CD8-positive, alpha-beta memory T cell (primary cell): Measurements from ENCODE around the gene NRAP. TPM values are rescaled to one million over a fixed set of nuclear protein-coding genes. Genes with fewer than 3 reads are reported as not detected.
"Not testable (repeated sequence)": the region's sequence is repeated elsewhere in the genome, so short reads cannot be mapped to it uniquely, and the experiment has no call there.

Experiments used
- CTCF ChIA-PET: fragments of 350-600 bp; sonication (Branson Sonifier 250); formaldehyde crosslinking; loops from one replicate; lab custom pipeline; 2021; ENCODE audit warnings: antibody characterized with exemption; lab: Charles Lee
- POLR2A ChIA-PET: fragments of 350-600 bp; sonication (Branson Sonifier 250); formaldehyde crosslinking; loops from one replicate; lab custom pipeline; 2021; ENCODE audit warnings: antibody characterized with exemption; lab: Charles Lee
- DNase-seq, 5 donors: peaks; one replicate each; pipeline versions ENCODE4 v3.0.0 to v3.0.0-alpha.2; 2020 to 2022; ENCODE audit warnings: mixed read lengths in 1 of 5
- H3K27ac ChIP-seq: one replicate; pipeline ENCODE4 v1.7.0; 2013; ENCODE audit warnings: low read depth, mild to moderate bottlenecking, low read length, moderate library complexity
- H3K27me3 ChIP-seq: 2 replicates; pipeline ENCODE4 v1.7.0; 2013; ENCODE audit warnings: low read length, mild to moderate bottlenecking; ENCODE audit not compliant: insufficient read depth, poor library complexity, severe bottlenecking
- H3K36me3 ChIP-seq: 2 replicates; pipeline ENCODE4 v1.7.0; 2013; ENCODE audit warnings: mild to moderate bottlenecking, low read length, moderate library complexity; ENCODE audit not compliant: insufficient read depth
- H3K4me1 ChIP-seq: 2 replicates; pipeline ENCODE4 v1.7.0; 2013; ENCODE audit warnings: mild to moderate bottlenecking, low read length, moderate library complexity; ENCODE audit not compliant: insufficient read depth
- H3K4me3 ChIP-seq: 2 replicates; pipeline ENCODE4 v1.7.0; 2013; ENCODE audit warnings: mild to moderate bottlenecking, low read length
- H3K9me3 ChIP-seq: 2 replicates; pipeline ENCODE4 v1.7.0; 2013; ENCODE audit warnings: mild to moderate bottlenecking, low read length
- H3K27ac Mint-ChIP-seq, 8 donors: one replicate each; pipeline ENCODE4 v1.8.0; 2020 to 2021; ENCODE audit warnings: mixed read lengths in 8 of 8, mild to moderate bottlenecking in 6 of 8, inconsistent platforms in 3 of 8, moderate library complexity in 3 of 8
- H3K27me3 Mint-ChIP-seq, 2 donors: one replicate each; pipeline ENCODE4 v1.8.0; 2020 to 2021; ENCODE audit warnings: mixed read lengths in 2 of 2, mild to moderate bottlenecking in 1 of 2, moderate library complexity in 1 of 2
- H3K36me3 Mint-ChIP-seq, 3 donors: one replicate each; pipeline ENCODE4 v1.8.0; 2020 to 2021; ENCODE audit warnings: mixed read lengths in 3 of 3, inconsistent platforms in 1 of 3, mild to moderate bottlenecking in 1 of 3
- H3K4me1 Mint-ChIP-seq, 3 donors: one replicate each; pipeline ENCODE4 v1.8.0; 2020 to 2021; ENCODE audit warnings: mixed read lengths in 3 of 3, inconsistent platforms in 1 of 3, mild to moderate bottlenecking in 1 of 3
- H3K4me3 Mint-ChIP-seq, 7 donors: one replicate each; pipeline ENCODE4 v1.8.0; 2020 to 2021; ENCODE audit warnings: mixed read lengths in 7 of 7, mild to moderate bottlenecking in 6 of 7, moderate library complexity in 4 of 7, inconsistent platforms in 2 of 7
- H3K9me3 Mint-ChIP-seq, 5 donors: one replicate each; pipeline ENCODE4 v1.8.0; 2020 to 2022; ENCODE audit warnings: mixed read lengths in 5 of 5, mild to moderate bottlenecking in 3 of 5, moderate library complexity in 2 of 5, inconsistent platforms in 1 of 5
- polyA plus RNA-seq: library from polyadenylated mRNA; unstranded; fragments of 300-500 nt; fragmentation: Illumina TruSeq; gene quantifications from one replicate; pipeline ENCODE4 v1.2.3, GENCODE V29; 2021
- total RNA-seq, 2 experiments: library from RNA; stranded (reverse); gene quantifications; one replicate each; pipeline ENCODE4 v1.2.3, GENCODE V29; 2021

NRAP gene
- total and polyA plus RNA-seq, 3 experiments from 2014 or later = not detected

DNA sequence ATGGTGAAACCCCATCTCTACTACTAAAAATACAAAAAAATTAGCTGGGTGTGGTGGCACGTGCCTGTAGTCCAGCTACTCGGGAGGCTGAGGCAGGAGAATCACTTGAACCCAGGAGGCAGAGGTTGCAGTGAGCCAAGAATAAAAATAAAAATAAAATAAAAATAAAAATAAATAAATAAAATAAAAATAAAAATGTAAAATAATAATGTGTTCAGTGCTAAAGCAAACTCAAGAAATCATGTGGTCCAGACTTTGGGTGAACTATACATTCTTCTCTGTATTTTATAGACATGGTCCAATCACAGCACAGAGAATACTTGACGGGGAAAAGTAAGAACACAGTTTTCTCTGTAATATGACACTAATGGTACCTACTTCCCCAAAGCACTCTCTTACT lies 11.4 kb downstream of the NRAP start:
- CTCF ChIA-PET, H3K9me3 Mint-ChIP-seq, H3K27me3 ChIP-seq, H3K27ac Mint-ChIP-seq, H3K4me3 ChIP-seq, H3K4me1 ChIP-seq, H3K36me3 Mint-ChIP-seq, POLR2A ChIA-PET, H3K4me1 Mint-ChIP-seq, H3K36me3 ChIP-seq, H3K27ac ChIP-seq, H3K9me3 ChIP-seq, DNase-seq, H3K4me3 Mint-ChIP-seq: not testable (repeated sequence)
- peaks cover 13 to 50% of the 10 kb centered on the region in 2 donors for H3K27me3 Mint-ChIP-seq

DNA sequence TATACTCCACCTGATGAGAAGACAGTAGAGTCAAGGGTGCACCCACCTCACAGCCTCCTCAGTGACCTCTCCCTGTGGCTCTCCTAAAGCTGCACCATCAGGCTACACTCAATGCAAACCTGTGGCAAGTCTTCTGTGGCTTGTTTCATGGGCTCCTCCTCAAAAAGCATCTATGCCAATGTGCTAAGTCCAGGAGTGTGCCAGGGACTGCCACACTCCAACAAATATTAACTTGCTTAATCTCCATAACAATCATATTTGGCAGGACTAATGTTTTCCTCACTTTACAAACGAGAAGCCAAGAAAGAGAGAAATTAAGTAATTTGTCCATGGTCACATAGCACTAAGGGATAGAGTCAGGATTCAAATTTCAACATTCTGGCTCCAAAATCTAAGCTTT lies 11.9 kb downstream of the NRAP start:
- Histone ChIP-seq H3K27me3 (no peaks in the 10 kb centered on the region), H3K36me3 (no peaks in the 10 kb centered on the region), H3K4me1 (no peaks in the 10 kb centered on the region), H3K4me3 (no peak overlapping the region), H3K27ac (no peak overlapping the region), H3K9me3 (no peaks in the 10 kb centered on the region)
- peak overlapping the region in 1 of 8 donors; percentile 24 for H3K27ac Mint-ChIP-seq
- ChIA-PET POLR2A (no interaction called here), CTCF (no interaction called here)
- DNase-seq = no peak
- H3K9me3 Mint-ChIP-seq = no peaks in the 10 kb centered on the region
- H3K4me3 Mint-ChIP-seq = no peak overlapping the region
- peaks cover 12 to 54% of the 10 kb centered on the region in 2 donors for H3K27me3 Mint-ChIP-seq
- no peaks in the 10 kb centered on the region for H3K36me3 Mint-ChIP-seq
- H3K4me1 Mint-ChIP-seq = no peaks in the 10 kb centered on the region

DNA sequence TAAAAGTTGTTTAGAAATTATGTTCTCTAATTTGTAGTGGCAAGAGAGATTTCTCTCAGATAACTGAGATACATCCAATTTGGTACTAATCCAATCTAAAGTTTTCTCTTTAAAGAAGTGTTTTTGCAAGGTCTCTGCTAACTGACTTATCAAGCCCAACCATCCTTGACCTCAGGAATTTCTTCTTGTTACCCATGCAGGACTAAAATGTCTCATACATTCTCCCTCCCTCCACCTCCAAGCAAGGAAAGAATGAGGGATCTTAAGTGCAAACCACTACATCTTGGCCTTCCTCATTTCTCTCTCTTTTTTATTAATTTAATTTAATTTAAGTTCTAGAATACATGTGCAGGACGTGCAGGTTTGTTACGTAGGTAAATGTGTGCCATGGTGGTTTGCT lies 12.8 kb downstream of the NRAP start:
- ChIA-PET CTCF (no interaction called here), POLR2A (no interaction called here)
- Histone ChIP-seq H3K4me3 (no peak overlapping the region), H3K27me3 (no peaks in the 10 kb centered on the region), H3K4me1 (no peaks in the 10 kb centered on the region), H3K27ac (no peak overlapping the region), H3K9me3 (no peaks in the 10 kb centered on the region), H3K36me3 (no peaks in the 10 kb centered on the region)
- Mint-ChIP-seq H3K4me1 (no peaks in the 10 kb centered on the region), H3K9me3 (no peaks in the 10 kb centered on the region), H3K36me3 (no peaks in the 10 kb centered on the region), H3K27me3 (peaks cover 12 to 60% of the 10 kb centered on the region in 2 donors), H3K4me3 (no peak overlapping the region), H3K27ac (no peak overlapping the region)
- no peak for DNase-seq

DNA sequence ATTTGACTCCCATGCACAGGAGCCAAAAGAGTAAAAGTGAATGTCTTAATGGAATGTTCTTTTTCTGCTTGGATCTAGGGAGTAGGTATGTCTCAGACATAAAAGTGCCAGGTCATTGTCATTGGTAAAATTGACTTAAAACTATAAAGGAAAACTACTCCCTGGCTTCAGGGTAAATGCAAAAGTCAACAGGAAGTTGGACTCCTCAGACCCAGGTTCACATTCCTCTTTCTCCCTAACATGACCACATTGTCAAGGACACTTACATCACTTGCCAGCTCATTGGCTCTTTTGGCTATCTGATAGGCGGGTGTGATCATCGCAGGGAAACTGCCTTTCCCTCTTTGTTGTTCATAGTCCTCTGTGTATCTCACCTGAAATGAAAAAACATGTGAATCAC lies 13.7 kb downstream of the NRAP start:
- H3K4me3 ChIP-seq = no peak overlapping the region
- H3K27me3 ChIP-seq = no peaks in the 10 kb centered on the region
- no peaks in the 10 kb centered on the region for H3K9me3 Mint-ChIP-seq
- H3K27ac ChIP-seq = no peak overlapping the region
- no peaks in the 10 kb centered on the region for H3K36me3 ChIP-seq
- H3K4me3 Mint-ChIP-seq = no peak overlapping the region
- no peak for DNase-seq
- H3K4me1 ChIP-seq = no peaks in the 10 kb centered on the region
- H3K27ac Mint-ChIP-seq = no peak overlapping the region
- H3K27me3 Mint-ChIP-seq = peaks cover 12 to 58% of the 10 kb centered on the region in 2 donors
- POLR2A ChIA-PET = no interaction called here
- CTCF ChIA-PET = no interaction called here
- H3K9me3 ChIP-seq = no peaks in the 10 kb centered on the region
- H3K4me1 Mint-ChIP-seq = no peaks in the 10 kb centered on the region
- no peaks in the 10 kb centered on the region for H3K36me3 Mint-ChIP-seq

DNA sequence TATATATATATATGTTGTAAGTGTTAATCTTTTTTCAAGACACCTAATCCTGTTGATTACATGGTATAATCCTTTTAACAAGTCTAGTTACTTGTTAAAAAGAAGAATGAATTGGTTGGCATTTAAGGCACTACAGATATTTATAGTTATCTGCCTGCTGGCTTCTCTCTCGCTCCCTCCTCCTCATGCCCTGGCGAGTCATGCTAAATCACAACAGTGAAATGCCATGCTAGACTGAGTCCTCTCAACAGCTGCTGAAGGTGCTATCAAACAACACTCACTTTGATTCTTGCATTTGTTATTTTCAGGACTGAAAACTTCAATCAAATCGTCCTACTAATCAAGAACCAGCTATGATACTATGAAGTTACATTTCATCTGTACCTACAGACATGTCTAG lies 15.4 kb downstream of the NRAP start:
- POLR2A ChIA-PET = no interaction called here

DNA sequence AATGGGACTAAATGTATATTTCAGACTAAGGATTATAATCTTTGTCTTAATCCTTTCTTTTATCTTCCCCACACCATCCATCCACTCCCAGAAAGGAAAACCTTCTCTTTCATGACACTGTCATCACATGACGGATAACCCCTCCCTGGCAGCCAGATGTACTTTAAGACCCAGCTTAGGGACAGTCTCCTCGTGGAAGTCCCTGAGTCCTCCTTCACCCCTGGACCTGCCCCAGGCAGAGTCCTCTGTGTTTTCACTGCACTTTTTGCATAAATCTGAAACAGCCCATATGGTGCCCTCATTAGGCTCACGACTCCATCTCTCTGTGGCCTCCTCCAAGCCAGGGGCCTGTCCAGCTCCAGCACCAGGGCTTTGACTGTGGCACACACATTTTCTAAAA lies 16.0 kb downstream of the NRAP start:
- H3K27ac Mint-ChIP-seq = no peak overlapping the region
- no peaks in the 10 kb centered on the region for H3K9me3 Mint-ChIP-seq
- no peak for DNase-seq
- Histone ChIP-seq H3K4me3 (no peak overlapping the region), H3K27me3 (no peaks in the 10 kb centered on the region), H3K4me1 (no peaks in the 10 kb centered on the region), H3K9me3 (no peaks in the 10 kb centered on the region), H3K27ac (no peak overlapping the region), H3K36me3 (no peaks in the 10 kb centered on the region)
- H3K27me3 Mint-ChIP-seq = peaks cover 12 to 52% of the 10 kb centered on the region in 2 donors
- H3K4me3 Mint-ChIP-seq = no peak overlapping the region
- no peaks in the 10 kb centered on the region for H3K4me1 Mint-ChIP-seq
- H3K36me3 Mint-ChIP-seq = no peaks in the 10 kb centered on the region
- POLR2A ChIA-PET = no interaction called here
- CTCF ChIA-PET = no interaction called here

More for the DNA sequence above, 15.4 kb downstream of the NRAP start:
- no peaks in the 10 kb centered on the region for H3K27me3 ChIP-seq
- no peaks in the 10 kb centered on the region for H3K36me3 Mint-ChIP-seq
- H3K4me3 ChIP-seq = no peak overlapping the region
- H3K36me3 ChIP-seq = no peaks in the 10 kb centered on the region
- no peaks in the 10 kb centered on the region for H3K4me1 Mint-ChIP-seq
- H3K4me1 ChIP-seq = no peaks in the 10 kb centered on the region
- H3K27ac ChIP-seq = no peak overlapping the region
- DNase-seq = no peak
- H3K9me3 Mint-ChIP-seq = no peaks in the 10 kb centered on the region
- CTCF ChIA-PET = no interaction called here
- no peak overlapping the region for H3K4me3 Mint-ChIP-seq
- H3K27me3 Mint-ChIP-seq = peaks cover 12 to 53% of the 10 kb centered on the region in 2 donors
- no peak overlapping the region for H3K27ac Mint-ChIP-seq
- no peaks in the 10 kb centered on the region for H3K9me3 ChIP-seq

DNA sequence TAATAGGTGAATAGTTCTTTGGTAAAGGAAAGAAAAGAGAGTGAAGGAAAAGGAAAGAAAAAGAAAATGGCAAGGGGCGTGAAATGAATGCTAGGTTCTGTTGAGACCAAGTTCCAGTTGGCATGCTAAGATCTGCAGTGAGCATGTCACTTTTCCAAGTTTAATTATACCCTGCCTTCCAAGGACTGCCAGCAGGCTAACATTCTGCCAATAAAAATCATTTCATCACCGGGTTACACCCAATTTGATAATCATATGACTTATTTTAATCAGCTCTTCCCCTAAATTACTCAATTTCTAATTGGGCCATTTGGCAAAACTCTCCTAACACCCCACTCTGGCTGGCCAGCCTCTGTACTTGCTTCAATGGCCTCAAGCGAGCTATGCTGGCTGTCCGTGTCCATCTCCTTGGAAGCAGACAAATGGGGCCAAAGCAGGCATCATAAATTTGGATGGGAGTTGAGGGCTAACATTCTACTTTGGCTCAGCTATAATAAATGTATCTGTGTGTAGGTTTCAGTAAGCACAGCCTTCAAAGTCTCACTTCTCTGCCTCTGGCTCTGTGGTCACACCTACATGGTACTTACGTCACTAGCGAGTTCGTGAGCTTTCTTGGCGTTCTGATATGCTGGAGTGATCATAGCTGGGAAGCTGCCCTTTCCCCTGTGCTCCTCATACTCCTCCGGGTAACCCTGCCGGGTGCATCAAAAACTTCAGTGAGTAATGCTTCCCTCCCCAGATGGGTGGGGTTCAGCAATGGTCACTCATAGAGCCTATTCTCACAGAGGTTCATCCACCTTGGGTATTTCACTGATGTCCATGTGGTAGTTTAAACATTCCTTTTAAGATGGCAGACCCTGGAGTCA lies 17.3 kb downstream of the NRAP start:
- no peaks in the 10 kb centered on the region for H3K36me3 ChIP-seq
- H3K4me1 ChIP-seq = no peaks in the 10 kb centered on the region
- H3K4me3 Mint-ChIP-seq = no peak overlapping the region
- no peaks in the 10 kb centered on the region for H3K4me1 Mint-ChIP-seq
- H3K27me3 ChIP-seq = no peaks in the 10 kb centered on the region
- no peak overlapping the region for H3K27ac Mint-ChIP-seq
- no peaks in the 10 kb centered on the region for H3K9me3 ChIP-seq
- H3K27ac ChIP-seq = no peak overlapping the region
- H3K4me3 ChIP-seq = no peak overlapping the region
- peaks cover 8 to 56% of the 10 kb centered on the region in 2 donors for H3K27me3 Mint-ChIP-seq
- no peaks in the 10 kb centered on the region for H3K9me3 Mint-ChIP-seq
- no peak for DNase-seq
- ChIA-PET CTCF (interaction anchor here (0.6 kb wide), 1 partner anchor 84 kb away, joined by 3 read pairs; no protein-coding TSS in a partner anchor), POLR2A (no interaction called here)
- H3K36me3 Mint-ChIP-seq = no peaks in the 10 kb centered on the region

DNA sequence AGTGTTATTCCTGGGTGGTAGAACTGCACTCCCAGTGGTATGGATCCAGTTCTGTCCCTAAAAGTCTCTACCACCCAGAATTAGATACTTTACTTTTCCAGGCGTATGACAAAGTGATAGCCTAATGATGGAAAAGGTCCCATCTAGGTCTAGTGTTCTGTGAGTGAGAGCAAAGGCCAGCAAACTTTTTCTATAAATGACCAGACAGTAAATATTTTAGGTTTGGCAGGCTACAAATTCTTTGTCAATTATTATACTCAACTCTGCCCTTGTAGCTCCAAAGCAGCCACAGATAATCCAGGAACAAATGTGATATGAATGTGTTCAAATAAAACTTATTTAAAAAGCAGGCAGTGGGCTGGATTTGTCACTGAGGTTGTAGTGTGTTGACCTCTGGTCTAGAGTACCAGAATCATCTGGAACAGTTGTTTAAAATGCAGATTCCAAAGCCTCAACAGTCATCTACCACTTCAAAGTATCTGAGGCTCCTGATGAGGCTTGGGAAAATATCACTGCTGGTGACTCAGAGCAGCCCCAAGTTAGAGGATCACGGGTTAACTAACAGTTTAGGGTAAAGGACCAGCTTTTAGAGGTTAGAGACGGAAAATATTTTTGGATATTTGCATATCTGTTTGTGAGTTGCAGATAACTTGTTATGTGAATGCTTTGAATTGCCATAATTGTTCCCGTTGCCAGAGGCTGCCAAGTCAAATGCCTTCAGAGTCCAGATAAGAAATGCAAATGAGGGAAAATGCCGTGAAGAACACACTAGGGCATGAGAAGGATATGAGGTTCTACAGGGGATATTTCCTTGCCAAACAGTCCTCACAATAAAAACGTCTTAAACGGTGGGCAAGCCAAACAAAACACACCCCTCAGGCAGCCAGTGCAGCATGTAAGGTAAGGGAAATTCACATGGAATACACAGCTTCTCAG lies 19.4 kb downstream of the NRAP start:
- H3K27ac Mint-ChIP-seq = no peak overlapping the region
- H3K9me3 Mint-ChIP-seq = no peaks in the 10 kb centered on the region
- Histone ChIP-seq H3K4me3 (no peak overlapping the region), H3K4me1 (no peaks in the 10 kb centered on the region), H3K27ac (no peak overlapping the region), H3K36me3 (no peaks in the 10 kb centered on the region), H3K9me3 (no peaks in the 10 kb centered on the region), H3K27me3 (no peaks in the 10 kb centered on the region)
- no peaks in the 10 kb centered on the region for H3K4me1 Mint-ChIP-seq
- POLR2A ChIA-PET = no interaction called here
- peaks cover 5 to 59% of the 10 kb centered on the region in 2 donors for H3K27me3 Mint-ChIP-seq
- H3K4me3 Mint-ChIP-seq = no peak overlapping the region
- H3K36me3 Mint-ChIP-seq = no peaks in the 10 kb centered on the region
- DNase-seq = no peak
- CTCF ChIA-PET = no interaction called here
